Gastrocnemius medialis (tissue), 4 donors: ENCODE measurements around the gene SPATA13.

ENCODE experiments used
- POLR2A ChIP-seq, 2 donors: fragments of 450-650 bp; IDR thresholded peaks; one replicate each; pipeline ENCODE4 v1.6.1; 2017; ENCODE audit warnings: antibody characterized with exemption in 2 of 2, mild to moderate bottlenecking in 2 of 2, moderate library complexity in 2 of 2
- TF ChIP-seq, protein P1 (sequence below), 5 experiments: fragments of 450-650 bp in 3 of 5; fragments of 200-600 bp in 2 of 5; sonication (generic) in 2 of 5; IDR thresholded peaks in 4 of 5; conservative IDR thresholded peaks in 1 of 5; 1 replicate in 4 of 5; 2 replicates in 1 of 5; pipeline ENCODE4 v1.5.1; 2016 to 2019; ENCODE audit warnings: antibody characterized with exemption in 5 of 5, mild to moderate bottlenecking in 3 of 5, moderate library complexity in 3 of 5

DNA sequence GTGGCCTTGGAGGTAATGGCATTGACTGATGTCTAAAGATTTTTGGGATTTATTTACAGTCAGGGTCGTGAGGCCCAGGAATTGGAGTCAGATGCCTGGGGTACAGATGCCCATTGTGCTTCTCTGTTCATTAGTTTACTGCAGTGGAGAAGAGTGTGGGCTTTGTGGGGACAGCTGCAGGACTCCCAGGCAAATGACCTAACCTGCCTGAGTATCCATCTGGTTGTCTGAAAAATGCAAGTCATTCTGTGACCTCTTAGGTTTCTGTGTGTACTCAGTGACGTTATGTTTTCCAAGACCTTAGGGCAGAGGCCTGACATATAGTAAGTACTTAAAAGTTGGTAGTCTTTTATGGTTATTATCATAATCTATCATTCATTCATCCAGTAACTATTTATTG lies 60.5 kb downstream of the SPATA13 start:
- TF ChIP-seq, protein P1, sequence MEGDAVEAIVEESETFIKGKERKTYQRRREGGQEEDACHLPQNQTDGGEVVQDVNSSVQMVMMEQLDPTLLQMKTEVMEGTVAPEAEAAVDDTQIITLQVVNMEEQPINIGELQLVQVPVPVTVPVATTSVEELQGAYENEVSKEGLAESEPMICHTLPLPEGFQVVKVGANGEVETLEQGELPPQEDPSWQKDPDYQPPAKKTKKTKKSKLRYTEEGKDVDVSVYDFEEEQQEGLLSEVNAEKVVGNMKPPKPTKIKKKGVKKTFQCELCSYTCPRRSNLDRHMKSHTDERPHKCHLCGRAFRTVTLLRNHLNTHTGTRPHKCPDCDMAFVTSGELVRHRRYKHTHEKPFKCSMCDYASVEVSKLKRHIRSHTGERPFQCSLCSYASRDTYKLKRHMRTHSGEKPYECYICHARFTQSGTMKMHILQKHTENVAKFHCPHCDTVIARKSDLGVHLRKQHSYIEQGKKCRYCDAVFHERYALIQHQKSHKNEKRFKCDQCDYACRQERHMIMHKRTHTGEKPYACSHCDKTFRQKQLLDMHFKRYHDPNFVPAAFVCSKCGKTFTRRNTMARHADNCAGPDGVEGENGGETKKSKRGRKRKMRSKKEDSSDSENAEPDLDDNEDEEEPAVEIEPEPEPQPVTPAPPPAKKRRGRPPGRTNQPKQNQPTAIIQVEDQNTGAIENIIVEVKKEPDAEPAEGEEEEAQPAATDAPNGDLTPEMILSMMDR (IDR thresholded peaks at IDR 0.05 in 4 of 5, conservative IDR thresholded peaks at IDR 0.05 in 1 of 5): no peak
- TF ChIP-seq POLR2A (IDR thresholded peaks at IDR 0.05): no peak
